ENCODE results near the gene LPP.

LPP gene

DNA sequence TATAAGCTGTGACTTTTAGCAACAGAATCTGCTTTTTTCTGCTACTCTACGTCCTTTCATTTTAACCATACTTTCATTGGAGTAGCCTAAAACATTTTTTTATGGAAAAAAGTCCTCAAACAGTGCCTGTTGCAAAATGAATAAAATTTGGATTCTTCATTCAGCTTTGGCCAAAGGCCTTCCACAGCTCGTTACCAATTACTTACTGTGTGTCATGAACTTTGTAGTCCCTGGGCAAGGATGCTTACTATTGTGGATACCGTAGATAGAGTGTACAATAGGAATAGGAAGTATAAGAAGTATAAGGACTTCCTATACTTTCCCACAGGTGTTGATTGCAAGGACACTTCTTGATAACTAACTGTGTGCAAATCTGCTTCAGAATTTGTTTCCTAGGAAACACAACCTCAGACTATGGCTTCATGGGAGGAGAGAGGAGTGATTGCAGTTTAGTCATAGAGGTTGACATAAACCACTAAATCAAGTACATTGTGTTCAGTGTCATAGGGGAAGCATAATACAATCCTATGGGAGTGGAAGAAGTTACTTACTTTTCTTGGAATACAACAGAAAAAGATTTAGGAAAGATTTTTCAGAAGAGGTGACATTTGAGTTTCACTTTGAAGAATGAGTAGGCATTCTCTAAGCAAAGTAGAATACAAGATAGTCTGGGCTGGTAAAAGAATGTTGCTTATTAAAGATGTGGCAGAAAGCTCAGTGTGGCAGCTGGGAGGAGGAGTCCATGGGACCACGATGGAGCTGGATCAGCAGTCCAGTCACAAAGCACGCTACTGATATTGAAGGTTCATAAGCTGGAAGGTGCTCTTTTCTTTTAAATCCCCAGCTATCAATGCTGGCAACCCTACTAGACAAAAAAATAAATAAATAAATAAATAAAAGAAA, 708.1 kb downstream of the LPP start:
- FAIRE-seq: no peak

DNA sequence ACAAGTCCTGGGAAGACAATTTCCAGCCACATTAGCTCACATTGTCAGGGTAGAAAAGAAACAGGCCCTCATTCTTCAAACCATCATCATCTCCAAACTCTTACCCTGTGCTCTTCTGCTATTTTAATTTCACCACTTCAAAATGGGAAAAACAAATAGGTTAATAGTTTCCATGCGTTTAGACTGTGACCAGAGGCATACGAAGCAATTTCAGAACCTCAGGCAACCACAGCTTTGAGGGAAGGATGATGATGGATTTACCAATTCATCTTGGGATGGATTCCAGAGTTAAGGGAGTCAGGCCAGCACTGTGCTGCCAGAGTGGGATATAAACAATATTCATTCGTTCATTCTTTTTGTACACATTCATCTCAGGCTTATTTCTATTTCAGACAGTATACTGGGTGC, 710.0 kb downstream of the LPP start:
- no peak for FAIRE-seq

DNA sequence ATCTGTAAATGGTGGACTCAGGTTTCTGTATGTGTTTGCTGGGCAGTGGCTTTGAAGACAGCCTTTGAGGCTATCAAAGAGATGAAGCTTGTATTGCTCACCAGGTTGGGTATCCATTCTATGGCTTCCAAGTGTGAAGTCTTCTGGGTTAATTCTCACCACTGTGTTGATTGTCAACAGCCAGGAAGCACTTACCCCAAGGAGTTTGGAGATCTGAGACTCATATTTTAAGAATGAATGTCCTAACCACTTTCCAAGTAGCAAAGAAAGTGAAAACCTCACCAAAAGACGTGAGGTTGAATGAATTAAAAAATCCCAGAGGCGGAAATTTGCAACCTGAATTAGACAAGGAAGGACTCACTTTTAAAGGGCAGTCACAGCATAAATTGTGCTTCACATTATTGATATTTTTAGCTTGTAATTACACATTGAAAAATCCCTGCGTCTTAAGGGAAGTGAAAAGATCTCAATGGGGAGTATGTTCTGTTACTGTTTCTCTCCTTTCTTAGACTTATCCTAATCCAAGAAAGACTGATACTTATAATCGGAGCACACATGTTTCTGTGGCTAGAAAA, 713.8 kb downstream of the LPP start:
- no peak for FAIRE-seq

DNA sequence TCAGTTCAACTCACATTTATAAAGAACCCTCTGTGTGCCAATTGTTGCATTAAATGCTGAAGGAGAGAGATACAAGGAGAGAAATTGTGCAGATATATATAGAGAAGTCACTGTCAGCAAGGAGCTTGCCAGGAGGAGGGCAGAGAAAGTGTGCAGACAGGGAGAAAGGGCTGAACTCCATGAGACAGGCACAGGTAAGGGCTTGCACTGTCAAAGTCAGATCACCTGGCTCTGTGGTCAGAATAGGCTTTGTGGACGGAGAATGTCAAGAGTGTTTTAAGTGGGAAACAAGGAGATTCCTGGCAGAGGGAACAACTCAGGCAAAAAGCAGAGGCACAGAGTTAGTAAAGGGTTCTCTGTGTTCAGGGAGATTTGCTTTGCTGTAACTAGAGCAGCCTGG, 714.8 kb downstream of the LPP start:
- FAIRE-seq: no peak

DNA sequence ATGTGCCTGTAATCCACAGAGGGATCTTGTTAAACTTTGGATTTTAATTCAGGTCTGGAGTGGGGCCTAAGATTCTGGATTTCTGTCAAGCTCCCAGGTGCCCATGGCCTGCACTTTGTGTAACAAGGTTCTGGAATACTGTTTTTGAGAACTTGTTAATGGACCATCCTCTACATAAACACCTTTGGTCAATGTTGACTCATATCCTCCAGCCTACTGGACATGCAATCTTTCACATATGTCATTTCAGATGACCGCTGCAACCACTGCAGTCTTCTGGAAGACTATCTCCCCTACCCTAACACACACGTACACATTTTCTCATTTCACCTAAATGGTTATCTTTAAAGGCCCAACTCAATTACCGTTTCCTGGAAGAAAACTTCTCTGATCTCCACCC, 715.7 kb downstream of the LPP start:
- FAIRE-seq: no peak

DNA sequence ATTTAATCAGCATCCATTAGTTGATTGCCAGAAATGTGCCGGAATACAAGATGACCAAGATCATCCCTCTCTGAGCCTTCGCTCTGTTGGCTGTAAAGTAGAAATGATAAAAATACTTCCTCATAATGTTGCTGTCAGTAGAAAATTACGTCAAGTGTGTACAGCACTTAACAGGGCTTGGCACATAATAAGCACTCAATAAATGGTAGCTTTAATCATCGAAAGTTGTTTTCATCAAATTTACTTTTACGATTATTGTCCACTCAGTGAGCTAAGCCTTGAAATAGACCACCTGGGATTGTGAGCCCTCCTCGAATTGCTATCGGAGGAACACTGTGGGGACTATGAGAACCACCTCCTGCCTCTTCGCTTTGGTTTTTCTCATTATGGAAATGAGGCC, 716.5 kb downstream of the LPP start:
- no peak for FAIRE-seq

DNA sequence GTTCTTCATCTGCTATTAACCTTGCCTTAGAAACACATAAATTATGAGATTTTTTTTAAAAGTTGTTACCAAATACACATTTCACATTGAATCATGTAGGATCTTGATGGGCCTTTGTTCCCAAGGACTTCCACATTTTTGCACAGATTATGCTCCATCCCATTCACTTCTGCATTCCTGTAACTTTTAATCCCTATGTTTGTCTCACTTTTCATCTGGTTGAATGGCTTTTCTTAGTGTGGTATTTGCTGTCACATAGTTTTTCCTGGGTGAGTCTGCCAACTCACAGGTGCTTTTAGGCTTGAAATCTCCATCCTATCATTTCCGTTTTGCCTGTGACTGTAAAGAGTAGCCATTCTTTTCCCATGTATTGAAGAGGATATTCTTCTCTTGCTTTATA, 720.6 kb downstream of the LPP start:
- no peak for FAIRE-seq

DNA sequence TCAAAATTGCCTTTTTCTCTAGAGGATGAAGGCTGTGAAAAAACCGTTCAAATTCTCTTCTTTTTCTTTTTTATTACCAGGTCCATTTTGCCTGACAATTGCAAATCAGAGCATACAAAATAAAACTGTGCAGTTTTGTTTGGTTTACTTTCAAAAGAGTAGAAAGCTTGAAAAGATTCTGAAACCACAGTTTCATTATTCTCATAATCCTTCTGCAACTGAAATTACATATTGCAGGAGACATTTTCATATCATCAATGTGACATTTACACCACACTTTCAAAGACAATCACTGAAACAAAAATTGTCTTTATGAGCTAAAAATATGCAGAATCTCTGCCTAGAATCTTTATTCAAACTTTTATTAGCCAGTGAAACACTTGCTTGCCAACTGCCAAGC, 721.5 kb downstream of the LPP start:
- FAIRE-seq: no peak

DNA sequence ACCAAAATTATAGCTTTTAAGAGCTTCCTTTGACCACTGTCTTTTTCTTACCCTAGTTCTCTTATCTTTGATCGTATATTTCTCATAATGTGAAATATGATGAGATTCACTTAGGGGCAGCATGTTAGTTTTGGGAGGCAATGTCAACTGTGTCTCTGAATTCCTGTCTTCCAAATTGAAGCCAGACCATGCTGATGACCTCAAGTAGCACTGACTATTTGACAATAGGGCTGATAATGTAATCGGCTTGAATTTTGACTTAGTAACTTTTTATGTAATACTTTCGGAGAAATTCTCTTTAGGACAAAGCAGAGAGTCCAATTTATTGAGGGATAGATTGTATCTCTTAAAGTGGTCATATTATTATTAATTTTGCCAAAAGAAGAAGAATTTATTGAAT, 722.4 kb downstream of the LPP start:
- no peak for FAIRE-seq

DNA sequence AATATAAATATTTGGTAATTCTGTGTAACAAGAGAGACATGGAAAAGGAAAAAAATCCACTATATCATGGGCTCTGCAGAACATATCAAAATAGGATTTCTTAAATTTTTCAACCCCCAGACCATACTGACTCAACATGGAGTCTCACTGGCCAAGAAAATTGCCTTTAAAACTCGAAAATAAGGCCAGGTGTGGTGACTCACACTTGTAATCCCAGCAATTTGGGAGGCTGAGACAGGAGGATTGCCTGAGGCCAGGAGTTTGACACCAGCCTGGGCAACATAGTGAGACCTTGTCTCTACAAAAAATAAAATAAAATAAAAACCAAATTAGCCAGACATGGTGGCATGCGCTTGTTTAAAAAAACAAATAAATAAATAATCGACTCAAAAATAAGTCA, 723.4 kb downstream of the LPP start:
- no peak for FAIRE-seq

DNA sequence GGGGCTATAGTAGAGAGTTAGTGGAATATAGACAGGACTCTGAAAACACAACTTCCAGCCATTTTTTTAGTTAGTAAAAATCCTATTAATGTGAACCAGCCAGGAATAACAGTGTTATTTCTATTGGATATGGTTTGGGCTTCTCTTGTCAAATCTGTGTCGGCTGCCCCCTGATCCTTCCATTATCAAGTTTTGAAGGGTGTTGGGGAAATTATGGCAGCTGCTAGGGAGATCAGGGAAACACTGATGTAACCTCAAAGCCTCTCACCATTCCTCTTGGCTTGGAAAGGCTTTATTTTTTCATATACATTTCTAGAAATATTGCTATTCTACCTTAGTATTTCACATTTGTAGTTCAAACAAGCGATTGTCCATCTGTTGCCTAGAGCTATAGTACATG, 724.1 kb downstream of the LPP start:
- no peak for FAIRE-seq

DNA sequence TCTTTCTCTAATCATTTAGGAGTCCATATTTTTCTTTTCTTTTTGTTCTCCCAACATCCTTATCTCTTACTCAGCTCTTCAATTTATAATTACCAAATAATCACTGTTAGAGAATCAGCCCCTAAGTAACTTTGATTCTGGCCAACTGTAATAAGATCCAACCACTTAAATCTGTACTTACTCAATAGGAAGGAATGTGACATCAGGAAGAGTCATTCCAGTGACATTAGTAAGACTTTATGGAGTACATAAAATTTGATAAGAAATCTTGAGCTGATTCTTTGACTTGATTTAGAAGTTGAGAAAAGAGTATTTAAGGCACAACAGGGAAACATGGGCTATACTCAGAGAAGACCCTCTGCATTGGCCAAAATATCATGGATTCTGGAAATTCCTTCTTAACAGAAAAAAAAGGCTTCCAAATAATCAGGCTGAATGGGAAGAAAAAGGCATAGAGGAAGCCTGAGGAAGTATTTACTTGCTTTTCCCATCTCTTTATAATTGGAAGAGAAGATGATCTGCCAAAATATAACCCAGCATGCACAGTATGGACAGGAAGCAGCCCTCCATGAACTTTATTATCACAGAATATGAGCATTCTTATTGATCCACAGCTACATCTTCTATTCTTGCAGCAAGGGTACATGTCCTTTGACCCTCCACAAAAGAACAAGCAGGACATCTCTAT, 728.1 kb downstream of the LPP start:
- no peak for FAIRE-seq

DNA sequence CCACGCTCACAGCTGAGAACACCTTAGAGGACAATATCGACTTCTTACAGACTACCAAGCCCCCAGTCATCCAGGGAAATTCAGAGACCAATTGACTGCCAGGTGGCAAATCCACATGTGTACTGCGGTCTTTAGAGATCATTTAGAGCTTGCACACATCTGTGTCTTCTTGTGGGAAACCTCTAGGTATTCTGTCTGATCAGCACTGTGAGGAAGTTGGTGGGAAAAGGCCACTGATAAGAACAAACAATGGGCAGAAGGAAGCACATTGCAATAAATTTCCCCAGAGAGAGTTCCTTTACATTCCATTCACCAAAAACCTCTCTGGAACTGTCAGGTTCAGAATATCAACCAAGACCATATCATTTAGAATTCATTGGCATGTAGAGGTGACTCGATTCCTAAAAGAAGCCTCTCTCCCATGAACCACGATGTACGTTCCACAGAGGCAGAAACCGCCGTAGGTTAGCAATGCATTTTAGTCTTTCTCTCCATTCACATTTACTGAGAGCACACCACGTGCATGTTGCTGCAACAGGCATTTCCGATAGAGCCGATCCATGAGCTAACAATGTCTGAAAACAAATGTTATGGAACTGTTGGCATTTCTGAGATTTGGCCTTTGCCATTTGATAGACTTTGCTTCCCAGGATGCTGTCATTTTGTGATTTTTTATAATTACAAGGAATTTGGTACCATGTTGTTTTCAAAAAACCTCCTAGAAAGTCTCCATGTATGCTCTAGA, 730.5 kb downstream of the LPP start:
- FAIRE-seq: no peak

DNA sequence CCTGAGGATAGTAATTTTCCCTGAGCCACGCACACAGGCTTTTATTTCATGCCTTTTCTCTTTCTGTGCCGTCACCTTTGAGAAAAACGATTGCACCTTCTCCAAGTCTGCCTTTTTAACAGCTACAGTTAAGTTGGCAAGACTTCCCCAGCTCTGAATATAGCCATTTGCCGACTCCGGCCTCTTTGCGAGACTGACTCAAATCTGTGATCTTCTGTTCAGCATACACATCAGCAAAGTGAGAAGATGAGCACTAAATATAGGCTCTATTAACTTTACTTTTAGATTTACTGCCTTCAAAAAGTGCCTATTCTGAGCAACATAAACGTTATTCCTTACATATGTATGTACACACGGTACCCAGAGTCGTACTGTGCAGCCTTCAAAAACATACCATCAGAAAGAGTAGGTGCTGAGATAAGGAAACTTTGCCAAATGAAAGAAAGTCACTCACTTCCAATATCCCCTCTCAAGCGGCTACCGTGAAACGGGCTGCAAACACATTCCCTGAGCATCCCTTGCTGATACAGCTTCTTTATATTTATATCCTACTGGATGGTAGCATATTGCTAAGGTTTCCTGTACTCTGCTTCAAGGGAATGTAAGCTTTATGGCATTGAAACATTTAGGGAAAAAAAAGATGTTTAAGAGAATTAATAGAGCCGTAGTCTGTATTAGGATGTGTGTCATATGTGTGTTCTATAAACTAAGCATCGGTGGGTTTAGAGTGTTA, 734.5 kb downstream of the LPP start:
- no peak for FAIRE-seq

DNA sequence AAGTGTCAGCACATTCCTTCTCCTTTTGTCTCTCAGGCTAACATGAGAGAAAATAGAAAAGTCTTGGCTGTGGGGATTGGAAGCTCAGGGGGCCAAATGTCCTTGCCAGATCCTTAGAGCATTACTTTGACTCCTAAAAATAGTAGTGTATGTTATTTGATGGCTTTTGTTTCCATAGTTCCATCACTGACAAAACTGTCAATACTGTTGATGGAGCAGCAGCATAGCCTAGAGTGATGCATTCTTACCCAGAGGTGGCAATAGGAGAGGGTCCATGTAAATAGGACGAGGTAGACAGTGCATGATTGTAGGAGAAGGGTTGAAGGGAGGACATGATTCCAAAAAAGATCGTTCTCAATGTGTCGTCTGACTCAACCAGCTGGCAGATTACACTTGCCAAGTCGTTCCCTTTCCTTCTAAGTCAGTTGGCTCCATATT, 735.1 kb downstream of the LPP start:
- no peak for FAIRE-seq

DNA sequence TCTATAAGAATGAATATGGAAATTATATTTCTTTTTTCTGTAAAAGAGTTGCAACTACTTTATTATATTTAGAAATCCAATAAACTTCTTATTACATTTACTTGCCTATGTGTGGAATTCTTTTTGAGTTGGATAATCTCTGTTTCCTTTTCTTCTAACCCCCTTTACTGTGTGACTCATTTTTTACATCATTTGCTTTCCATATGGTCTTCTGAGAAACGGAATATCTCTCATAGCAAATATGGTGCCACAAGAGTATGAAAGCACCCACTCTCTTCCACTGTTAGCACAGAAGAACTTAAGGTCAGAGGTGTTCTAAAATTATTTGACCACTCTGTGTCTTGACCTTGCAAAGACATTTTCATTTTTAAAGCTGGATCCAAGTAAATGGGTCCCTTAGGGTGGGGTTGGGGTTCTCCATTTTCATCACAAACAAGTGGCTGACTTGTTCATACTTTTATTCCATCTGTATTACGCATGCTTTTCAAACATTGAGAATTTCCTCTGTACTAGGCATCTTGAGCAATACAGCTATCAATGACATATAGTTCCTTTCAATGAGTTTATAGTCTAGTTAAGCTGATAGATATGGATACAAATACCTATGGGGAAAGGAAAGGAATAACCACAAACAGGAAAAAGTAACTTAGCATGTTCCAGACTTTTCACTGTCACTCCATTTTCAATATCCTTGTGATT, 736.8 kb downstream of the LPP start:
- FAIRE-seq: no peak

DNA sequence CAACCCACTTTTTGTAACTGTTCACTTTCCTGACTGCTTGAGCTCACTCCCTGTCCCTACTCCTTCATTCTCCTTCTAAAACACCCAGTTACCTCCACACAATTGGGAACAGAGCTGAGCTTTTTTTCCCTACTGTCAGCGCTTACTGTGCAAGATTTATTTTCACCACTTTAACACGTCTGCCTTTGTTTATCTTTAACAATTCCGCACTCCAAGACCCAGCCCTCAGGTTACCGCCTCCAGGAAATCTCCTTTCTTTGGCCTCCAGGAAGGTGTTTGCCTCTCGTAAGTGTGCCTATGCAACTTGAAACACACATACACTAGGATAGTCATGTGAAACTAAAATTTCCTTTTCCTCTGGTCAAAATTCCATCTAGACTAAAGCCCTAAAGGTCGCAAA, 745.9 kb downstream of the LPP start:
- no peak for FAIRE-seq

DNA sequence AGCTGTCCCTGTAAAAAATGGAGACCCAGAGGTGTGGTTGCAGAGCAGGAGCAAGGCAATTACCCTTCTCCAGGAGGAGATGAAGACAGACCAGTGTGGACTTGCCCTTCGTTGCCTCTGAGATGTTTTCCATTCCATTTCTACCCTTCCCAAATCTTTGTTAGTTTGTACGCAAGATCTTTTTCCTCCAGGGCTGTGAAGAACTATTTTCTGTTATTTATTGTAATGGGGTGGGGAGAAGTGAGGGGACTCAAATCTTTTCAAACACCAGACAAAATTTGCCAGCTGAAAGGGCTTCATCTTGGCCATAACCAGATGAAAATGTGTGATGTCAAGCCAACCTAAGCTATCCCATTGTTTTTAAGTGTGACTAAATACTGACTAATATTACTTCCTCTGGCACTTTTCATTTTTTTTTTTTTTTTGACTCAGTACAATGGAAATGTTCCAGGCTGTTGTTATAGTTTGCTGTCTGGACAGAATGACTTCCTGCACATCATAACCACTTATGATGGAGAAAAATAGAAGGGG, 746.5 kb downstream of the LPP start:
- FAIRE-seq: no peak

DNA sequence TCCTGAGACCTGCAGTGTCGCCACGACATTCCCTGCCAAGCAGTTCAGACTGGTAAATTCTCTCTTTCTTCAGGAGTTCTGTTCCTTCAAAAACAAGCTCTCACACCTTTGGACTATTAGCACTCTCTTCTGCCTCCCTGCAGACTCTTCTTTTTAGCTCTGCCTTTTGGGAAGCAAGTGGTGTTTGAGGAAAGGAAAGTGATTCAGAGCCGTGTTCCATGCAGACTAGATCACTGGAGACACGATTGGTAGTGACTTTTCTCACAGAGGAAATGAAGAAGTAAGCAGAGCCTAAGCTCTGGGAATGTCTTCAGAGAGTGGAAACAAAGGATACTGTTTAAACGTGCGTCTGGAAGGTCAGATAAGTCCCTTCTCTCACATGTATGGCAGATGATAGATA, 747.2 kb downstream of the LPP start:
- FAIRE-seq: no peak

DNA sequence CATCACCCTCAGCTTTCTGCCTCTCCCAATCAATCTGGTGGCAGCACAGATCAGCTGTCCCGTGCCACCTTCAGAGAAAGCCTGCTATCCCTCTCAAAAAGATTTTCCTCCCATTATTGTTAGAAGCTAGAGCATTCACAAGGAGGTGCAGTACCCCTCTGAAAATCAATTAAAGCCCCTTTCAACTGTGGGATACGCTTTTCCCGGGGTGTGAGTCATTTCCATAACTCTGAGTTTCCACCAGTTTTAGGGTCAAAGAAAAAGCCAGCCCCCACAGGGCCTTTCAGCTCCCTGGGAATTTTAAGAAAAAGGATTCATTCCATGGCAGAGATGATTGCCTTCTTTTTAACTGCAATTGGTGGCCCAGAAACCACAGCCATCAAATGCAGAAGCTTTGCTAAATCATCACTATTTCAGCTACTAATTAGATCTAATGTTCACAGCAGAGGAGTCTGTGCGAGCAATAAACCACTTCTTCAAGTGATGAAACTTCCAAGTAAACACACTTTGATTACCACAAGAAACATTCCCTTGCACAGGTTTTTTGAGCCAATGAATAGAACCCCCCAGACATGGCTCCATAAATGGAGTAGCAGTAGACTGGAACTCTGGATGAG, 747.8 kb downstream of the LPP start:
- no peak for FAIRE-seq

DNA sequence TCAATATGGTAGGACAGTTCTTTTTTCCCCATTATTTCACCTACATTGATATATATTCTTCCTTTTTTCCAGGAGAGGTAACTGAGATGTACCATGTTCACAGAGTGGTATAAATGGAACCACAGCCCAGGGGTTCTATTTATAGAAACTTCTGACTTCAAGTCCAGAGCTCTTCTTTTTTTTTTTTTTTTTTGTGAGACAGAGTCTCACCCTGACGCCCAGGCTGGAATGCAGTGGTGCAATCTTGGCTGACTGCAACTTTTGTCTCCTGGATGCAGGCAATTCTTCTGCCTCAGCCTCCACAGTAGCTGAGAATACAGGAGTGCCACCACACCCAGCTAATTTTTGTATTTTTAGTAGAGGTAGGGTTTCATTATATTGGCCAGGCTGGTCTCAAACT, 750.7 kb downstream of the LPP start:
- FAIRE-seq: no peak
